Tibial nerve (tissue), 3 donors: ENCODE data around the gene DIP2C.

ENCODE experiments used
- CTCF ChIP-seq, 5 experiments: fragments of 200-600 bp in 3 of 5; fragments of 450-650 bp in 2 of 5; sonication (generic) in 3 of 5; IDR thresholded peaks; one replicate each; pipeline ENCODE4 v1.5.1; 2016 to 2019; ENCODE audit warnings: antibody characterized with exemption in 5 of 5, mild to moderate bottlenecking in 3 of 5, moderate library complexity in 2 of 5
- POLR2A ChIP-seq, 2 donors: fragments of 450-650 bp; IDR thresholded peaks; one replicate each; pipeline ENCODE4 v1.6.1; 2017; ENCODE audit warnings: antibody characterized with exemption in 2 of 2, mild to moderate bottlenecking in 2 of 2, moderate library complexity in 2 of 2

GRCh38 chr10:359093-359492 is 330.4 kb downstream of the DIP2C start:
- TF ChIP-seq POLR2A (IDR thresholded peaks at IDR 0.05) (no peak), CTCF (IDR thresholded peaks at IDR 0.05) (no peak)
